ENCODE measurements around the gene COL1A1.

Gene COL1A1

DNA sequence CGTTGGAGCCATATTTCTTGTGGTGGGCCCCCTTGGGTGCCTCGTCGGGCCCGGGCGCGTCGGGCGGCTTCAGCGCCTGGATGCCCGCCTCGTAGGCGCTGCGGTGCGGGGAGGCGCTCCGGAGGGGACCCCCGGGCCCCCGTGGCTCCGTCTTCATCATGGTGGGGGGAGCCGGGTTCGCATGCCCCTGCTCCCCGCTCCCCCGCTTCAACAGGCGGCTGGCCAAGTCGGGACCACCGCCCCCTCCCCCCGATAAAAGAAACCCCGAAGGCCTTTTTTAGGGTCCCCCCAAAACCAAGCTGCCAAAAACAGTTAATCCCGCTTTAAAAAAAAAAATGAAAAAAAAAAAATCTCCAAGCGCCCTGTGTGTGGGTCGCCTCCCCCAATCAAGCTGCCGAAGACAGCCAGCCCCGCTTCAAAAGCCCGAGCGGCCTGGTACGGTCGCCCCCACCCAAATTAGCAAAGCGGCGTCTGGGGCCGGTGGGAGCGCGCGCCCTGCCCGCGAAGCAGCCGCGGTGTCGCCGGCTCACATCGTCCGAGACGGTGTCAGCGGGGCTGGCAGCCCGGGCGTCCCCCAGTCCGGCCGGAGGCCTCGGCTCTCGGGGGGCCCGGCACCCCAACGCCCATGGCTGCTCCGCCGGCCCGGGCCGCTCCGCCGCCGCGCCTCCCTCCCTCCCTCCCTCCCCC lies 50.9 kb downstream of the COL1A1 start, which contains the start of gene PPP1R9B:
Gene PPP1R9B, minus strand, starts transcription at position 324 of the 687 bp plus-strand sequence. Its CDS starts 164 bp downstream, at position 160.
- TF ChIP-seq ZBTB7A (IDR thresholded peaks at IDR 0.05; ENCODE audit: low read depth), result peak; percentile 71
- TF ChIP-seq NFIC (IDR thresholded peaks at IDR 0.05), result no peak
- TF ChIP-seq TCF12 (IDR thresholded peaks at IDR 0.05; ENCODE audit: low read depth), result no peak
- no peak for TF ChIP-seq USF1 (IDR thresholded peaks at IDR 0.05)

DNA sequence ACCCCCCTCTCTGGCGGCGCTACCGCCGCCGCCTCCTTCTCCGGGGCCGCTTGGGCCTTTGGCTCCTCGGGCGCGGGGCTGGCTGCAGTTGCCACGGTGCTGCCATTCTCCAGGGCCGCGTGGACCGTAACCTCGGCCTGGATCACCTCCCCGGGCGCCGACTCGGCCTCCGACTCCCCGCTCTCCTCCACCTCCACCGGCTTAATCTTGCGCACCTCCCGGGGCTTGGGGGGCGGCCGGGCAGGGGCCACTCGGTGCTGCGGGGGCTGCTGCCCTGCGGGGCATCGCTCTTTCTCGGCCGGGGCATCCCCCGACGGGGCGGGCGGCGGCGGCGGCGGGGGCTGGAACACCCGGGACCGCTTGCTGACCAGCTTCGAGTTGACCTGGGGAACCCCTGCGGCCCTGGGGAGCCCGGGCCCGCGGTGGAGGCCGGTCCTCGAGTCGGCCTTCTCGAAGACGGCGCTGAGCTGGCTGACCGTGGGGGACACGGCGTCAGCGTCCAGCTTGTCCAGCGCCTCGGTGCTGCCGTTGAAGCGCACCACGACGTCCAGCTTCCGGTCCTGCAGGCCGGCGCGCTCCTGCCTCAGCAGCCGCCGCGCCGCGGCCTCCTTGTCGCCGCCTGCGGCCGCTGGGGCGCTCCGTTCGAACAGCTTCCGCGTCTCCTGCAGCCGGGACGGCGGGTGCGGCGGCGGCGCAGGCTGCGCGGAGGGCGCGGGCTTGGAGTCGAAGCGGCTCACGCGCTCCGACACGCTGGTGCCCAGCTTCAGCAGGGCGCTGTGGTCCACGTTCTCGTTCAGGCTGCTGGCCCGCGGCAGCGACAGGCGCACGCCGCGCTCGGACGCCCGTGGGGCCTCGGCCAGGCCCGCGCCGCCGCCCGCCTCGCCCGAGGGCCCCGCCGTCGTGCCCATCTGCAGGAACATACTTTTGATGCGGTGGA lies 51.7 kb downstream of the COL1A1 start:
- TF ChIP-seq USF1 (IDR thresholded peaks at IDR 0.05), result no peak
- TF ChIP-seq FOXM1 (IDR thresholded peaks at IDR 0.05; ENCODE audit: borderline replicate concordance, low read depth), result no peak
- TF ChIP-seq CEBPB (IDR thresholded peaks at IDR 0.05), result no peak
- TF ChIP-seq TEAD4 (IDR thresholded peaks at IDR 0.05), result no peak
- TF ChIP-seq NFIC (IDR thresholded peaks at IDR 0.05), result no peak
- TF ChIP-seq EGR1 (IDR thresholded peaks at IDR 0.05), result no peak
- no peak for TF ChIP-seq YY1 (IDR thresholded peaks at IDR 0.05; ENCODE audit: low read depth)
- TF ChIP-seq CREB1 (IDR thresholded peaks at IDR 0.05; ENCODE audit: low read depth), result no peak
- TF ChIP-seq REST (IDR thresholded peaks at IDR 0.05; ENCODE audit: low read depth), result no peak
- no peak for TF ChIP-seq EP300 (IDR thresholded peaks at IDR 0.05; ENCODE audit: borderline replicate concordance)
- 0 out of 2 replicates have a peak, but pooled peaks have one; percentile 23 for TF ChIP-seq TCF12 (IDR thresholded peaks at IDR 0.05; ENCODE audit: low read depth)
- TF ChIP-seq, protein P1, sequence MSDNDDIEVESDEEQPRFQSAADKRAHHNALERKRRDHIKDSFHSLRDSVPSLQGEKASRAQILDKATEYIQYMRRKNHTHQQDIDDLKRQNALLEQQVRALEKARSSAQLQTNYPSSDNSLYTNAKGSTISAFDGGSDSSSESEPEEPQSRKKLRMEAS (IDR thresholded peaks at IDR 0.05), result peak; percentile 75
- peak; percentile 27; the same call in 1 of the 2 replicates for TF ChIP-seq TAF1 (IDR thresholded peaks at IDR 0.05; ENCODE audit: low read depth)
- TF ChIP-seq RAD21 (IDR thresholded peaks at IDR 0.05; ENCODE audit: low read depth), result no peak
- no peak for TF ChIP-seq ZBTB7A (IDR thresholded peaks at IDR 0.05; ENCODE audit: low read depth)

DNA sequence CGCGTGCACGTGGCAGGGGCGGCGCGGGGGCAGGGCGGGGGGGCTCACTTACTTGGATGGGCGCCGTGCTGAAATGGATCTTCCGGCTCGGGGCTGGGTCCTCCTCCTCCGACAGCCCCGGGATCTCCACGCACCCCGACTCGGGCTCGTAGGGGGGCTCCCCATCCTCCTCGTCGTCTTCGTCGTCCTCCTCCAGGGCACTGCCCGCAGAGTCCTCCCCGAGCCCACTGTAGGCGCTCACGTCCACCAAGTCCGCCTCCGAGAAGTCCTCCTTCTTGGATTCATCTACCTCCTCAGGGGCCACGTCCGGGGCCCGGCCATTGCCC lies 52.4 kb downstream of the COL1A1 start:
- TF ChIP-seq RAD21 (IDR thresholded peaks at IDR 0.05; ENCODE audit: low read depth) (no peak), EP300 (IDR thresholded peaks at IDR 0.05; ENCODE audit: borderline replicate concordance) (no peak), CEBPB (IDR thresholded peaks at IDR 0.05) (no peak), TEAD4 (IDR thresholded peaks at IDR 0.05) (no peak), NFIC (IDR thresholded peaks at IDR 0.05) (no peak), USF1 (IDR thresholded peaks at IDR 0.05) (no peak), REST (IDR thresholded peaks at IDR 0.05; ENCODE audit: low read depth) (no peak), TCF12 (IDR thresholded peaks at IDR 0.05; ENCODE audit: low read depth) (no peak), ZBTB7A (IDR thresholded peaks at IDR 0.05; ENCODE audit: low read depth) (no peak), TAF1 (IDR thresholded peaks at IDR 0.05; ENCODE audit: low read depth) (no peak), EGR1 (IDR thresholded peaks at IDR 0.05) (no peak), FOXM1 (IDR thresholded peaks at IDR 0.05; ENCODE audit: borderline replicate concordance, low read depth) (no peak), YY1 (IDR thresholded peaks at IDR 0.05; ENCODE audit: low read depth) (no peak), CREB1 (IDR thresholded peaks at IDR 0.05; ENCODE audit: low read depth) (no peak)
- TF ChIP-seq, protein P1 (IDR thresholded peaks at IDR 0.05), result no peak

DNA sequence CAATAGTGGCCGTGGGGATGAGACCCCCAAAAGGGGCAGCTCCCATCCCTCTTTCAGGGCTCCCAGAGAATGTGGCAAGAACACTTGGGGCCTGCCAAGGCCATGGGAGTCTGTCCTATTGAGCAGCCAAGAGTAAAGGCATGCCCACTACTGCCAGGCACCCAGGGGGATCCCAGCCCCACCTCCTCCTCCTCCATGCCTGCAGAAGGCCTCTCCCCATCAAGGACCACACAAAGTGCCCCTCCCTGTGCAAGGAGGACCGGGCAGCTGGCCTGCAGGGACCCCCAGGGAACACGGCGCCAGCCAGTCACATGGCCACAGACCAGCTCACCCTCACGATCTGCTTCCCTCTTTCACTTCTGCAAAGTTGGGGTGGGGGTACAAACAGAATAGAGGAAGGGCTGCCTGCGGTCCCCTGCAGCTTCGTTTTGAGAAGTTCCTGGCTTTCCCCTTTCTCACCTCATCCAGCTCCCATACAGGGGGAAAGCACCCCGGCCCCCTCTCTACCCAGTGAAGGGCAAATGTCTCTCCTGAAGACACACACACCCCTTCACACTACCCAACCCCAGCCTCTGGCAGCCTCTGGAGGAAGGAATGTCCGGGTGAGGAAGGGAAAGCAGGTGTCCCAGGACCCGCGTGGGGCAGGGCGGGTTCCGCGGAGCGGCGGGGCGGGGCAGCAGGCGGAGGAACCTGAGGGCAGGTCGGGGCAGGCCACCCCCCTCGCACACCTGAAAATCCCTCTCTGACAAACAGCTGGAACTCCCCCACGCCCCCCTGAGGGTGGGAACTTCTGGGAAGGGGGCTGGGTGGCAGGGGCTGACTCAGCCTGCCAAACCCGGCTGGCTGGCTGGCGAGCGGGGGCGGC lies 53.0 kb downstream of the COL1A1 start:
- TF ChIP-seq EGR1 (IDR thresholded peaks at IDR 0.05) (peak; percentile 37; the same call in 1 of the 2 replicates), TEAD4 (IDR thresholded peaks at IDR 0.05) (peak; percentile 74), ZBTB7A (IDR thresholded peaks at IDR 0.05; ENCODE audit: low read depth) (0 out of 2 replicates have a peak, but pooled peaks have one; percentile 15), FOXM1 (IDR thresholded peaks at IDR 0.05; ENCODE audit: borderline replicate concordance, low read depth) (no peak), REST (IDR thresholded peaks at IDR 0.05; ENCODE audit: low read depth) (no peak)
- TF ChIP-seq, protein P1 (IDR thresholded peaks at IDR 0.05), result 0 out of 2 replicates have a peak, but pooled peaks have one; percentile 19
